Activated CD4-positive, alpha-beta T cell treated with anti-CD3 and anti-CD28 coated beads, Interleukin-2, amount 10 ng/mL, durations not matched to agents 24 days and 14 days (primary cell): Measurements from ENCODE around the gene ALG14. TPM values are rescaled to one million over a fixed set of nuclear protein-coding genes. Genes with fewer than 3 reads are reported as not detected.

Experiments
- DNase-seq: peaks from one replicate; pipeline ENCODE4 v3.0.0; 2022
- H3K27ac Mint-ChIP-seq: one replicate; pipeline ENCODE4 v1.8.0; 2022; ENCODE audit warnings: mild to moderate bottlenecking, mixed read lengths
- H3K27me3 Mint-ChIP-seq: one replicate; pipeline ENCODE4 v1.8.0; 2022; ENCODE audit warnings: mixed read lengths
- H3K36me3 Mint-ChIP-seq: one replicate; pipeline ENCODE4 v1.8.0; 2022; ENCODE audit warnings: low read depth, mild to moderate bottlenecking, mixed read lengths
- H3K4me1 Mint-ChIP-seq: one replicate; pipeline ENCODE4 v1.8.0; 2021; ENCODE audit warnings: mixed read lengths
- H3K4me3 Mint-ChIP-seq: one replicate; pipeline ENCODE4 v1.8.0; 2022; ENCODE audit warnings: mild to moderate bottlenecking, moderate library complexity, mixed read lengths
- H3K9me3 Mint-ChIP-seq: one replicate; pipeline ENCODE4 v1.8.0; 2021; ENCODE audit warnings: mixed read lengths
- intact Hi-C: fragments of 100-400 bp; cut with micrococcal nuclease; formaldehyde crosslinking; loops from one replicate; pipeline ENCODE4 v1.15.1; 2023
- total RNA-seq: library from RNA; stranded (reverse); gene quantifications from 2 replicates; pipeline ENCODE4 v1.2.3, GENCODE V29; 2022

Gene ALG14
- total RNA-seq, 1 donor from 2014 or later, result 2.1 TPM

- DNase-seq, result no peak
- Mint-ChIP-seq H3K4me3 (no peak overlapping the region), H3K36me3 (no peaks in the 10 kb centered on the region), H3K27me3 (peaks cover 36% of the 10 kb centered on the region), H3K9me3 (no peaks in the 10 kb centered on the region), H3K27ac (no peak overlapping the region), H3K4me1 (peaks cover 6% of the 10 kb centered on the region)
- intact Hi-C loops, result no loop called here
Measured at GRCh38 chr1:94931254-94931841, 141.4 kb downstream of the ALG14 start.

DNA sequence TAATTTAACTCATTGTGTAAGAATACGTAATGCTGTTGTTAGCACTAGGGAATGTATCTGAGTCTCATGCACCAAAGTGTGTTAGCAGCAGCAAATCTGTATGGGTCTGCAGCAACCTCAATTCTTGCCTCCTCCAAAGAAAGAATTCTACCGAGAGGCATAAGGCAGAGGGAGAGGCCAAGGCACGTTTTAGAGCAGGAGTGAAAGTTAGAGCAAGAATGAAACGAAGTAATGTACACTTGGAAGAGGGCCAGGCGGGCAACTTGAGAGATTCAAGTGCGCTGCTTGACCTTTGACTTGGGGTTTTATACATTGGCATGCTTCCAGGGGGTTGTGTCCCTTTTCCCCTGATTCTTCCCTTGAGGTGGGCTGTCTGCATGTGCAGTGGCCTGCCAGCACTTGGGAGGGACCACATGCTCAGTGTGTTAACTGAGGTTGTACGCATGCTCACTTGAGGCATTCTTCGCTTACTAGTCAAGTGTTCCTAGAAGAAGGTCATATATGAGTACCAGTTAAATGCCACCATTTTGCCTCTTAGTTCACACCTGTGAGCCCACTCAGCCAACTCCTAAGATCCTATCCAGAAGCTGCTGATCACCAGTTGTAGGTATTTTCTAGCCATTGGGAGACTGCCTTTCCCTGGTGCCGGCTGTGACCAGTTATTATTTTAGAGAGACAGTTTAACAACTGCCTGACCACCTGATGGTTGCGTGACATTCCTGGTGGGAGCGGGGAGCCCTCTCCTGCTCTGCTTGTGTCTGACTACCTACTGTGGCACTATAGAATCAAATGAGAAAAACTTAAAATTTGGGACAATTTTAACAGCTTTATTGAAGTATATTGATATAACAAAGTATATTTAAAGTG, 143.2 kb downstream of the ALG14 start:
- no peak overlapping the region for H3K27ac Mint-ChIP-seq
- H3K9me3 Mint-ChIP-seq, result no peaks in the 10 kb centered on the region
- intact Hi-C loops, result loop anchor here (10.0 kb wide), 1 partner anchor 115 kb away; no protein-coding TSS in a partner anchor
- no peak overlapping the region for H3K4me3 Mint-ChIP-seq
- DNase-seq, result no peak
- peaks cover 10% of the 10 kb centered on the region for H3K4me1 Mint-ChIP-seq
- peaks cover 44% of the 10 kb centered on the region for H3K27me3 Mint-ChIP-seq
- no peaks in the 10 kb centered on the region for H3K36me3 Mint-ChIP-seq

GRCh38 chr1:94928293-94928939, 144.3 kb downstream of the ALG14 start:
- no peaks in the 10 kb centered on the region for H3K9me3 Mint-ChIP-seq
- H3K27ac Mint-ChIP-seq, result no peak overlapping the region
- peak overlapping the region; percentile 82 for H3K4me3 Mint-ChIP-seq
- peaks cover 52% of the 10 kb centered on the region for H3K27me3 Mint-ChIP-seq
- H3K4me1 Mint-ChIP-seq, result peaks cover 10% of the 10 kb centered on the region
- no peaks in the 10 kb centered on the region for H3K36me3 Mint-ChIP-seq
- DNase-seq, result no peak
- intact Hi-C loops, result loop anchor here (10.0 kb wide), 1 partner anchor 116 kb away; no protein-coding TSS in a partner anchor

- no peaks in the 10 kb centered on the region for H3K36me3 Mint-ChIP-seq
- H3K9me3 Mint-ChIP-seq, result no peaks in the 10 kb centered on the region
- peak overlapping the region; percentile 36 for H3K27ac Mint-ChIP-seq
- peak overlapping the region; percentile 82 for H3K4me3 Mint-ChIP-seq
- peaks cover 10% of the 10 kb centered on the region for H3K4me1 Mint-ChIP-seq
- peak; percentile 57 for DNase-seq
- peaks cover 52% of the 10 kb centered on the region for H3K27me3 Mint-ChIP-seq
- intact Hi-C loops, result loop anchor here (10.0 kb wide), 1 partner anchor 117 kb away; no protein-coding TSS in a partner anchor
Measured at GRCh38 chr1:94927405-94928175, 145.2 kb downstream of the ALG14 start.

GRCh38 chr1:94926915-94927404, 145.8 kb downstream of the ALG14 start, which contains the start of gene CNN3:
CNN3 (minus strand) TSS chr1:94927110; CDS start chr1:94926894, 216 bp downstream.
- peak within 1 kb of the TSS; percentile 83 for H3K4me3 Mint-ChIP-seq
- peaks cover 10% of the 10 kb centered on the region for H3K4me1 Mint-ChIP-seq
- intact Hi-C loops, result loop anchor here (10.0 kb wide), 1 partner anchor 118 kb away; no protein-coding TSS in a partner anchor
- DNase-seq, result peak; percentile 89
- peak within 1 kb of the TSS; percentile 36 for H3K27ac Mint-ChIP-seq
- peaks cover 52% of the 10 kb centered on the region for H3K27me3 Mint-ChIP-seq
- H3K9me3 Mint-ChIP-seq, result no peaks in the 10 kb centered on the region
- no peaks in the 10 kb centered on the region for H3K36me3 Mint-ChIP-seq

- H3K27me3 Mint-ChIP-seq, result peaks cover 50% of the 10 kb centered on the region
Measured at GRCh38 chr1:94926126-94926914, 146.4 kb downstream of the ALG14 start.

GRCh38 chr1:94925561-94926125, 147.1 kb downstream of the ALG14 start:
- intact Hi-C loops, result loop anchor here (10.0 kb wide), 1 partner anchor 119 kb away; no protein-coding TSS in a partner anchor
- Mint-ChIP-seq H3K4me3 (peak overlapping the region; percentile 83), H3K9me3 (no peaks in the 10 kb centered on the region), H3K27me3 (peaks cover 47% of the 10 kb centered on the region), H3K36me3 (no peaks in the 10 kb centered on the region), H3K27ac (no peak overlapping the region), H3K4me1 (peaks cover 10% of the 10 kb centered on the region)
- no peak for DNase-seq

More at GRCh38 chr1:94926126-94926914, 146.4 kb downstream of the ALG14 start:
- H3K4me3 Mint-ChIP-seq, result peak overlapping the region; percentile 83
- H3K4me1 Mint-ChIP-seq, result peaks cover 10% of the 10 kb centered on the region
- intact Hi-C loops, result loop anchor here (10.0 kb wide), 1 partner anchor 118 kb away; no protein-coding TSS in a partner anchor
- no peaks in the 10 kb centered on the region for H3K36me3 Mint-ChIP-seq
- DNase-seq, result peak; percentile 74
- H3K9me3 Mint-ChIP-seq, result no peaks in the 10 kb centered on the region
- H3K27ac Mint-ChIP-seq, result no peak overlapping the region

DNA sequence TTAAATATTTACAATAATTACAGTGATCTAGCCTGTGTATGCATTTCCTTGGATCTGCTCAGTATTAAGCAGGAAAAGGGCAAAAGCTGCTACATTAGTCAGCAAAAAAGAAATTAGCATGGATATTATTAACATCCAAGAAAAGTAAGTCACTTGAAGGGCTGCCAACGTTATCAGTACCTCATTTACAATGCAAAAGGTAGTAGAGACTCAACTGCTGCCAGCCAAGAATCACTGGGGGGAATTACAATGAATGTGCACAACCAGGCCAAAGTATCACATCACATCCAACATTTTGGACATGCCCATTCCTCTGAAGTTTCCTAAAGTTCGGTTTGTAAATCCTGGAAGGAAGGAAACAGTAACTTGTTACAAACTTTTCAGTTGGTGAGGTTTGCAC, 147.7 kb downstream of the ALG14 start:
- Mint-ChIP-seq H3K27me3 (peaks cover 42% of the 10 kb centered on the region), H3K36me3 (no peaks in the 10 kb centered on the region), H3K4me3 (no peak overlapping the region), H3K4me1 (peaks cover 10% of the 10 kb centered on the region), H3K9me3 (no peaks in the 10 kb centered on the region), H3K27ac (no peak overlapping the region)
- intact Hi-C loops, result loop anchor here (10.0 kb wide), 1 partner anchor 120 kb away; no protein-coding TSS in a partner anchor
- DNase-seq, result no peak

Other genes starting within 250 kb of the ALG14 start
- 2.5 and 2.7 TPM in 2 replicates for gene CNN3, start 145.8 kb downstream of the ALG14 start, total RNA-seq
- not detected in 2 replicates for gene TLCD4, start 44.4 kb upstream of the ALG14 start, total RNA-seq
- gene RWDD3, start 161.3 kb upstream of the ALG14 start, total RNA-seq, result 11.6 and 12.0 TPM in 2 replicates